Gastrocnemius medialis (tissue), 4 donors: Measurements from ENCODE around the gene SMARCA2.

Experiments
- CTCF ChIP-seq, 5 experiments: fragments of 450-650 bp in 3 of 5; fragments of 200-600 bp in 2 of 5; sonication (generic) in 2 of 5; IDR thresholded peaks in 4 of 5; conservative IDR thresholded peaks in 1 of 5; 1 replicate in 4 of 5; 2 replicates in 1 of 5; pipeline ENCODE4 v1.5.1; 2016 to 2019; ENCODE audit warnings: antibody characterized with exemption in 5 of 5, mild to moderate bottlenecking in 3 of 5, moderate library complexity in 3 of 5
- POLR2A ChIP-seq, 2 donors: fragments of 450-650 bp; IDR thresholded peaks; one replicate each; pipeline ENCODE4 v1.6.1; 2017; ENCODE audit warnings: antibody characterized with exemption in 2 of 2, mild to moderate bottlenecking in 2 of 2, moderate library complexity in 2 of 2

GRCh38 chr9:1996156-1996555 lies 19.0 kb upstream of the SMARCA2 start:
- TF ChIP-seq CTCF (IDR thresholded peaks at IDR 0.05 in 4 of 5, conservative IDR thresholded peaks at IDR 0.05 in 1 of 5) = no peak
- TF ChIP-seq POLR2A (IDR thresholded peaks at IDR 0.05) = no peak
